Loucy (cell line): ENCODE measurements around the gene SCN3B.

Experiments used
- EZH2phosphoT487 ChIP-seq: fragments of 200-600 bp; IDR thresholded peaks from 2 replicates; pipeline ENCODE4 v1.6.1; 2018; ENCODE audit warnings: antibody characterized with exemption, mild to moderate bottlenecking, moderate library complexity, borderline replicate concordance
- TF ChIP-seq, protein P1 (sequence below): fragments of 200-600 bp; sonication (generic); conservative IDR thresholded peaks from 2 replicates; pipeline ENCODE4 v1.5.1; 2014; ENCODE audit warnings: mild to moderate bottlenecking, antibody characterized with exemption, low read length

DNA sequence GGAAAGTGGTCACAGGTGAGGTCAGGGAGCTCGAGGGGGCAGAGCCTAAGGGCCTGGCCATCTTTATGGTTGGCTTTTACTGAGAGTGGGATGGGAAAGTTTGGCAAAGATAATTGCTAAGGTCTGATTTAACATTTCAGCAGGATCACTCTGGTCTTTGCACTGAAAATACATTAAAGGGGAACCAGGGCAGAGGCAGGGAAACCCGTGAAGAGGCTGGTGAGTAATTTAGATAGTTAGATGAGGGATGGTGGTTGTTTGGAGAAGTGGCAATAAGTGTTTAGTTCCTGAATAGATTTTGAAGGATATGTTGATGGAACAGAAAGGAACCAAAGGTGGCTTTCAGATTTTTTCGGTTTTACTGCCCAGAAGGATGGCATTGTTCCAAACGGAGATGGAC is 50.8 kb downstream of the SCN3B start:
- TF ChIP-seq, protein P1, sequence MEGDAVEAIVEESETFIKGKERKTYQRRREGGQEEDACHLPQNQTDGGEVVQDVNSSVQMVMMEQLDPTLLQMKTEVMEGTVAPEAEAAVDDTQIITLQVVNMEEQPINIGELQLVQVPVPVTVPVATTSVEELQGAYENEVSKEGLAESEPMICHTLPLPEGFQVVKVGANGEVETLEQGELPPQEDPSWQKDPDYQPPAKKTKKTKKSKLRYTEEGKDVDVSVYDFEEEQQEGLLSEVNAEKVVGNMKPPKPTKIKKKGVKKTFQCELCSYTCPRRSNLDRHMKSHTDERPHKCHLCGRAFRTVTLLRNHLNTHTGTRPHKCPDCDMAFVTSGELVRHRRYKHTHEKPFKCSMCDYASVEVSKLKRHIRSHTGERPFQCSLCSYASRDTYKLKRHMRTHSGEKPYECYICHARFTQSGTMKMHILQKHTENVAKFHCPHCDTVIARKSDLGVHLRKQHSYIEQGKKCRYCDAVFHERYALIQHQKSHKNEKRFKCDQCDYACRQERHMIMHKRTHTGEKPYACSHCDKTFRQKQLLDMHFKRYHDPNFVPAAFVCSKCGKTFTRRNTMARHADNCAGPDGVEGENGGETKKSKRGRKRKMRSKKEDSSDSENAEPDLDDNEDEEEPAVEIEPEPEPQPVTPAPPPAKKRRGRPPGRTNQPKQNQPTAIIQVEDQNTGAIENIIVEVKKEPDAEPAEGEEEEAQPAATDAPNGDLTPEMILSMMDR: no peak
- no peak for TF ChIP-seq EZH2phosphoT487
